Kidney (tissue), 14 donors: ENCODE results near the gene CCDC174. TPM values are rescaled to one million over a fixed set of nuclear protein-coding genes. Genes with fewer than 3 reads are reported as not detected.
A peak's percentile ranks its signal among the peaks of the same experiment; 100 is the strongest.

ENCODE experiments used
- DNase-seq, 5 donors: peaks; one replicate each; pipeline ENCODE4 v3.0.0-alpha.2; 2013 to 2020
- FAIRE-seq: peaks from 2 replicates; lab custom pipeline; 2012; peaks lifted over from hg19 to GRCh38; lab: Jason Lieb, UNC
- H3K27ac ChIP-seq, 2 donors: one replicate each; pipeline ENCODE4 v1.7.0; 2013; ENCODE audit warnings: low read depth in 2 of 2, low read length in 2 of 2, inconsistent platforms in 1 of 2
- H3K27me3 ChIP-seq: one replicate; pipeline ENCODE4 v1.7.1; 2013; ENCODE audit warnings: low read length, inconsistent platforms; ENCODE audit not compliant: control insufficient read depth, insufficient read depth
- H3K36me3 ChIP-seq, 3 donors: one replicate each; pipeline versions ENCODE4 v1.7.0 to v1.7.1; 2013; ENCODE audit warnings: low read length in 3 of 3, control low read depth in 1 of 3, inconsistent platforms in 1 of 3; ENCODE audit not compliant: insufficient read depth in 3 of 3, control insufficient read depth in 2 of 3
- H3K4me1 ChIP-seq, 3 donors: one replicate each; pipeline versions ENCODE4 v1.7.0 to v1.7.1; 2013; ENCODE audit warnings: low read length in 3 of 3, inconsistent platforms in 1 of 3, low read depth in 1 of 3; ENCODE audit not compliant: control insufficient read depth in 2 of 3, insufficient read depth in 2 of 3
- H3K4me3 ChIP-seq, 3 donors: one replicate each; pipeline versions ENCODE4 v1.7.0 to v1.8.1; 2013; ENCODE audit warnings: low read length in 3 of 3, control low read depth in 1 of 3, inconsistent platforms in 1 of 3
- H3K9ac ChIP-seq, 3 donors: one replicate each; pipeline versions ENCODE4 v1.7.0 to v1.7.1; 2013; ENCODE audit warnings: low read length in 3 of 3, control low read depth in 1 of 3, inconsistent platforms in 1 of 3
- H3K9me3 ChIP-seq, 3 donors: one replicate each; pipeline versions ENCODE4 v1.7.0 to v1.7.1; 2013; ENCODE audit warnings: low read length in 3 of 3, control low read depth in 1 of 3, inconsistent platforms in 1 of 3; ENCODE audit not compliant: control insufficient read depth in 2 of 3, insufficient read depth in 1 of 3
- CTCF ChIP-seq: IDR thresholded peaks from 3 replicates; pipeline ENCODE4 v1.5.1; 2012; ENCODE audit warnings: mild to moderate bottlenecking, moderate library complexity, borderline replicate concordance; ENCODE audit not compliant: insufficient read depth; ENCODE audit errors: extremely low read depth
- intact Hi-C: fragments of 100-400 bp; cut with DNase I; formaldehyde crosslinking; loops from one replicate; pipeline ENCODE4 v1.11.1; 2022
- polyA plus RNA-seq: library from polyadenylated mRNA; stranded (reverse); fragments of 350-450 nt; fragmentation: Illumina TruSeq; extraction: RNeasy Lipid Tissue Mini Kit (QIAGEN cat#74804); gene quantifications from one replicate; pipeline ENCODE4 v1.2.3, GENCODE V29; 2014; ENCODE audit warnings: low read depth, low replicate concordance; ENCODE audit not compliant: insufficient read depth
- total RNA-seq: library from RNA; stranded (reverse); fragmentation: NEBNext Ultra II Directional; extraction: Animal tissue kit (Norgen Biotek cat#: 25700); gene quantifications from one replicate; pipeline ENCODE4 v1.2.1, GENCODE V29; 2021
- donor health status: control.
- donor health status: control.
- donor health status: control.
- donor health status: control.
- donor health status: control.
- donor health status: DM: yes; HTN: yes; CAD: no.
- donor health status: Normal renal cell carcinoma (clear cell type).

CCDC174 gene
- total and polyA plus RNA-seq, 2 donors from 2014 or later = 21.9 to 24.7 TPM

DNA sequence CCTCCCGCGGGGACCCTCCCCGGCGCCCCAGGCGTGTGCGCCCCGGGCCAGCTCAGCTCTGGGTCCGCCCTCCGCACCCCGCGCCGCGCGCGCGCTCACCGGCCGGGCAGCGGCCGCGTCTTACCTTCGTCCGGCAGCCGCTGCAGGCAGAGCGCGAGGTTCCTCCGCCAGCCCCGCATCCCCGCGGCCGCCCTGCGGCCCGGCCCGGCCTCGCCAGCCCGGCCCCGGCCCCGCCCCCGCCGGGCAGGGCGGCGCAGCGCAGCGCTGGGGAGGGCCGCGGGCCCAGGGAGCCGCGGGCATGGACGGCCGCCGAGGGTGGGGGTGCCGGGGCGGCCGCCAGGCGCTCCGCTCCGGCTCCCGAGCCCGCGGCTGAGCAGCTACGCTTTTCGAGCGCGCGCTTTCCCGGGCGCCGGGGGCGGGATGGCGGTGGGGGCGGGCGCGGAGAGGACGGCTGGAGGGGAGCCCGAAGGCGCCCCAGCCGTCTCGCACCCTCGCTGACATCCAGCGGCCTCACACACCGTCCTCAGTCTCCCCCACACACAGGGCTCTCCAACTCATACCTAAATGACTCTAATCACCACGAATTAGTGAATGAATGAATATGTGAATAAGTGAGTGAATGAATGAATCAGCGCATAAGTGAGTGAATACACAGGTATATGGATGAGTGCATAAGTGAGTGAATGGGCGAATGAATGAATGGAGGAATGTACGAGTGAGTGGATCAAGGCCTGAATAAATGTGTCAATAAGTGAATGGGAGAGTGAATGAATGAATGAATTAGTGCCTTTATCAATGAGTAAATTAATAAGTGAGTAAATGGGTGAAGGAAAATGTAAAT, 48.5 kb upstream of the CCDC174 start:
- intact Hi-C loops = no loop called here
- no peaks in the 10 kb centered on the region for H3K36me3 ChIP-seq
- no peaks in the 10 kb centered on the region for H3K27me3 ChIP-seq
- no peak overlapping the region for H3K9ac ChIP-seq
- no peak for TF ChIP-seq CTCF
- DNase-seq = peak in 1 of 5 donors; percentile 33
- no peak for FAIRE-seq
- peaks cover 0 to 2% (median 0%) of the 10 kb centered on the region in 3 donors for H3K9me3 ChIP-seq
- H3K4me1 ChIP-seq = peaks cover 0 to 2% (median 0%) of the 10 kb centered on the region in 3 donors
- H3K27ac ChIP-seq = no peak overlapping the region
- H3K4me3 ChIP-seq = no peak overlapping the region

DNA sequence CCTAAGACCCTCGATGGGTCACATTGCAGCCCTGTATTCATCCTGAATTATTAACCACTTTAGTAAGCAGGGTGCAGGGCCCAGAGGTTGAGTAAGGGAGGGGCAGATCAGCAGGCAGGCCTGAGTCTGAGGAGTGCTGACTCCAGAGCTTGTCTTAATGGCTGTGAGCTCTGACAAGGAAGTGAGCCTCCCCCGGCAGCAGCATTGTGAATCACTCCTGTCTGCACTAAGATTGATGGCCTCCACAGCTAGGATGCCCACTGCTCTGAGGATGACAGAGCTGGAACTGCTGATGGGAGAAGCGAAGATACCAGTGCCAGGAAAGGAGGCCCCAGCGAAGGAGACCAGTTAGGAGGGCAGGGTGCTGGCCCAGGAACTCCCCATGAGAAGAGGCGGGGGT, 46.5 kb upstream of the CCDC174 start:
- FAIRE-seq = no peak
- H3K9ac ChIP-seq = no peak overlapping the region
- H3K36me3 ChIP-seq = no peaks in the 10 kb centered on the region
- no peak for TF ChIP-seq CTCF
- H3K27me3 ChIP-seq = no peaks in the 10 kb centered on the region
- no peak overlapping the region for H3K4me3 ChIP-seq
- DNase-seq = peak in 2 of 5 donors; percentile 24 to 56
- no peak overlapping the region for H3K27ac ChIP-seq
- intact Hi-C loops = no loop called here
- peaks cover 0 to 2% (median 0%) of the 10 kb centered on the region in 3 donors for H3K4me1 ChIP-seq
- H3K9me3 ChIP-seq = no peaks in the 10 kb centered on the region

- H3K4me3 ChIP-seq = no peak overlapping the region
- intact Hi-C loops = no loop called here
- DNase-seq (no peak), FAIRE-seq (no peak)
- H3K36me3 ChIP-seq = no peaks in the 10 kb centered on the region
- H3K9me3 ChIP-seq = no peaks in the 10 kb centered on the region
- H3K9ac ChIP-seq = no peak overlapping the region
- TF ChIP-seq CTCF = no peak
- H3K4me1 ChIP-seq = peaks cover 0 to 2% (median 0%) of the 10 kb centered on the region in 3 donors
- H3K27ac ChIP-seq = no peak overlapping the region
- H3K27me3 ChIP-seq = no peaks in the 10 kb centered on the region
Measured at GRCh38 chr3:14605744-14606143, 45.8 kb upstream of the CCDC174 start.
